NOMO-1 treated with DMSO at 0.1 percent for 48 hours (cell line): ENCODE measurements around the gene PRDM7.
A peak's percentile ranks its signal among the peaks of the same experiment; 100 is the strongest.
"Not testable (repeated sequence)": the region's sequence is repeated elsewhere in the genome, so short reads cannot be mapped to it uniquely, and the experiment has no call there.

Source experiments
- DNase-seq: peaks from one replicate; lab custom pipeline; 2025; ENCODE audit not compliant: unreplicated experiment; lab: John Stamatoyannopoulos, UW

The PRDM7 gene

GRCh38 chr16:90072442-90073105 is 4.6 kb downstream of the PRDM7 start:
- DNase-seq, result no peak

- DNase-seq, result peak; percentile 89
Observed at GRCh38 chr16:90070440-90070839, 6.7 kb downstream of the PRDM7 start.

GRCh38 chr16:90061437-90061836 is 15.7 kb downstream of the PRDM7 start:
- no peak for DNase-seq

- DNase-seq, result peak; percentile 72
Observed at GRCh38 chr16:90057738-90058173, 19.4 kb downstream of the PRDM7 start.

GRCh38 chr16:90056521-90056920 is 20.6 kb downstream of the PRDM7 start:
- DNase-seq, result not testable (repeated sequence)

GRCh38 chr16:90055371-90055770 is 21.8 kb downstream of the PRDM7 start:
- no peak for DNase-seq

- DNase-seq, result no peak
Observed at GRCh38 chr16:90054554-90054953, 22.6 kb downstream of the PRDM7 start.

GRCh38 chr16:90053902-90054500 is 23.1 kb downstream of the PRDM7 start:
- DNase-seq, result peak; percentile 37

GRCh38 chr16:90050969-90051368 is 26.2 kb downstream of the PRDM7 start:
- DNase-seq, result no peak

GRCh38 chr16:90048737-90049330 is 28.3 kb downstream of the PRDM7 start:
- DNase-seq, result no peak

GRCh38 chr16:90048347-90048722 is 28.8 kb downstream of the PRDM7 start:
- no peak for DNase-seq

- DNase-seq, result no peak
Observed at GRCh38 chr16:90047714-90048346, 29.3 kb downstream of the PRDM7 start.

GRCh38 chr16:90046971-90047713 is 30.0 kb downstream of the PRDM7 start:
- DNase-seq, result no peak

- DNase-seq, result no peak
Observed at GRCh38 chr16:90046122-90046970, 30.8 kb downstream of the PRDM7 start.

GRCh38 chr16:90044111-90044551 is 33.0 kb downstream of the PRDM7 start:
- no peak for DNase-seq

GRCh38 chr16:90043526-90043925 is 33.6 kb downstream of the PRDM7 start:
- no peak for DNase-seq

GRCh38 chr16:90042946-90043514 is 34.1 kb downstream of the PRDM7 start:
- DNase-seq, result no peak

- DNase-seq, result no peak
Observed at GRCh38 chr16:90041896-90042473, 35.1 kb downstream of the PRDM7 start.

GRCh38 chr16:90040152-90041023 is 36.7 kb downstream of the PRDM7 start:
- no peak for DNase-seq
